22Rv1 (cell line): ENCODE data around the gene CCDC120.

Experiments
- CTCF ChIP-seq: fragments of 450-650 bp; IDR thresholded peaks from 2 replicates; pipeline ENCODE4 v1.5.1; 2017; ENCODE audit warnings: mild to moderate bottlenecking
- ZFX ChIP-seq: fragments of 450-650 bp; IDR thresholded peaks from 2 replicates; pipeline ENCODE4 v1.6.1; 2017; ENCODE audit warnings: antibody characterized with exemption, borderline replicate concordance

- TF ChIP-seq CTCF: no peak
- no peak for TF ChIP-seq ZFX
Measured at GRCh38 chrX:49041744-49042580, 16.8 kb upstream of the CCDC120 start.
